ENCODE results near the gene DTX1.
"Not testable (repeated sequence)": the region's sequence is repeated elsewhere in the genome, so short reads cannot be mapped to it uniquely, and the experiment has no call there.

DTX1 gene

DNA sequence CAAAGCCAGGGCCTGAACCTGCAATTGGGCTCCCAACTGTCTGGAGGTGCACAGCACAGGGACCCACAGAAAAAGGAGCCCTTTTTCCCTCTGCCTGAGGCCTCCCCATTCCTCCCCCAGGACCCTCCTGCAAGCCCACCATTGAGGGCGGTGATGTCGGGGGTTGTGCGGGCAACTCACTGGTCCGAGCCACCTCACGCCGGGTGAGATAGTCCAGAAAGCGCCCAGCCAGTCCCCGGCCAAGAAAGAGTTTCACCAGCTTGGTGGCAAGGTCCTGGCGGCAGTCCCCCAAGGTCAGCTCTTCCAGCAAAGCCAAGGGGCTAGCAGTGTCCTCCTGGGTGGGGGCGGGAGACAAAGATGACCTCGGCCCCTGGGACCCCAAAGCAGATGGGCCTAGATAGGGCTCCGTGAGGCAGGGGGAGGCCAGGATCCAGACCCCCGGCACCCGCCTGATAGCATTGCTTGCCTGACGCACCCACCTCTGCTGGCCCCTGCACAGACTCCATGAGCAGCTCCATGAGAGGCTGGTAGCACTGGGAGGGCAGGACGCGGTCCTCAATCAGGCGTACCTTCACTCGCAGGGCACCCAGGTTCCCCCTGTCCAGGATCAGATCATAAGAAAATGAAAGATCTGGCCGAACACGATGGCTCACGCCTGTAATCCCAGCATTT lies 59.1 kb downstream of the DTX1 start:
- ChIA-PET CTCF (interaction anchor here (0.9 to 1.7 kb wide), 4 partner anchors 12 to 123 kb away, joined by 3 to 5 read pairs (median 4); no protein-coding TSS in a partner anchor), POLR2A (no interaction called here)
- H3K4me3 ChIP-seq (ENCODE audit: low read depth, low read length) = no peak overlapping the region
- TF ChIP-seq ZNF433 (tag by site-specific recombination; IDR thresholded peaks at IDR 0.05; ENCODE audit: low read depth) = no peak
- TF ChIP-seq ZBTB8A (tag by site-specific recombination; IDR thresholded peaks at IDR 0.05) = no peak
- TF ChIP-seq ZNF747 (tag by site-specific recombination; IDR thresholded peaks at IDR 0.05) = no peak
- H3K9me3 ChIP-seq (ENCODE audit: control insufficient read depth, insufficient read depth, low read depth, low read length) = no peaks in the 10 kb centered on the region
- H3K27ac ChIP-seq (ENCODE audit: extremely low read depth, low read depth, low read length) = no peak overlapping the region
- H3K36me3 ChIP-seq (ENCODE audit: control insufficient read depth in 2 of 2, insufficient read depth in 1 of 2, low read length in 2 of 2) = no peaks in the 10 kb centered on the region
- H3K4me1 ChIP-seq (ENCODE audit: control insufficient read depth, insufficient read depth, low read length) = no peaks in the 10 kb centered on the region

DNA sequence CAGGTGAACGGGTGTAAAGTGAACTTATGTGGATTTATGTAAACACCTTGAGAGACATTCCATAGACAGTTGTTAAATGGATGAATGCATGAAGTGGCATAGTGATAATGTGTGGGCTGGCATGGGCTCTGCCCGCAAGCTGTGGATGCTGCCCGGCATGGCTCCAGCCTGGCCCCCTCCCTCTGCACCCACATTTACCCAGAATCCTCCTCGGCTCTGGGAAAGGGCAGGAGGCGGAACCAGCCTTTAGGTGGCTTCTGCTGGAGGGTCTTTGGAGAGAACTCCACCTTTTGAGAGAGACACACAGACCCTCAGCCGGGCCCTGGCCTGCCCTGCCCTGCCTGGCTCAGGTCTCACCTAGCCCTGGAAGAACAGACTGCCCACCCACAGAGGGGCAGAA lies 60.3 kb downstream of the DTX1 start:
- POLR2A ChIA-PET = no interaction called here
- H3K36me3 ChIP-seq (ENCODE audit: control insufficient read depth in 2 of 2, insufficient read depth in 1 of 2, low read length in 2 of 2) = no peaks in the 10 kb centered on the region
- TF ChIP-seq ZNF23 (tag by site-specific recombination; IDR thresholded peaks at IDR 0.05; ENCODE audit: borderline replicate concordance) (no peak), ZNF416 (tag by site-specific recombination; IDR thresholded peaks at IDR 0.05) (no peak), SETDB1 (IDR thresholded peaks at IDR 0.05; ENCODE audit: insufficient read length, low read length) (no peak), ZNF692 (tag by site-specific recombination; IDR thresholded peaks at IDR 0.05) (no peak), ZNF768 (tag by site-specific recombination; IDR thresholded peaks at IDR 0.05) (no peak), ZNF610 (tag by site-specific recombination; IDR thresholded peaks at IDR 0.05; ENCODE audit: borderline replicate concordance) (no peak), ZNF510 (tag by site-specific recombination; IDR thresholded peaks at IDR 0.05; ENCODE audit: insufficient replicate concordance) (no peak), ZBTB49 (tag by site-specific recombination; IDR thresholded peaks at IDR 0.05; ENCODE audit: low read depth) (no peak)
- TF ChIP-seq, protein P1, sequence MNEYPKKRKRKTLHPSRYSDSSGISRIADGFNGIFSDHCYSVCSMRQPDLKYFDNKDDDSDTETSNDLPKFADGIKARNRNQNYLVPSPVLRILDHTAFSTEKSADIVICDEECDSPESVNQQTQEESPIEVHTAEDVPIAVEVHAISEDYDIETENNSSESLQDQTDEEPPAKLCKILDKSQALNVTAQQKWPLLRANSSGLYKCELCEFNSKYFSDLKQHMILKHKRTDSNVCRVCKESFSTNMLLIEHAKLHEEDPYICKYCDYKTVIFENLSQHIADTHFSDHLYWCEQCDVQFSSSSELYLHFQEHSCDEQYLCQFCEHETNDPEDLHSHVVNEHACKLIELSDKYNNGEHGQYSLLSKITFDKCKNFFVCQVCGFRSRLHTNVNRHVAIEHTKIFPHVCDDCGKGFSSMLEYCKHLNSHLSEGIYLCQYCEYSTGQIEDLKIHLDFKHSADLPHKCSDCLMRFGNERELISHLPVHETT (tag by site-specific recombination; IDR thresholded peaks at IDR 0.05) = no peak

GRCh38 chr12:113117684-113118083 lies 61.2 kb downstream of the DTX1 start:
- CTCF ChIA-PET = interaction anchor here (0.6 to 1.4 kb wide), 2 partner anchors 20 to 125 kb away, joined by 3 to 5 read pairs; no protein-coding TSS in a partner anchor
- not testable (repeated sequence) for H3K9me3 ChIP-seq (ENCODE audit: control insufficient read depth, insufficient read depth, low read depth, low read length); H3K4me3 ChIP-seq (ENCODE audit: low read depth, low read length); H3K4me1 ChIP-seq (ENCODE audit: control insufficient read depth, insufficient read depth, low read length); H3K27ac ChIP-seq (ENCODE audit: extremely low read depth, low read depth, low read length); H3K36me3 ChIP-seq (ENCODE audit: control insufficient read depth in 2 of 2, insufficient read depth in 1 of 2, low read length in 2 of 2)
- POLR2A ChIA-PET = interaction anchor here (0.6 kb wide), 1 partner anchor 405 kb away, joined by 3 read pairs; no protein-coding TSS in a partner anchor

More for the DNA sequence above, 60.3 kb downstream of the DTX1 start:
- H3K9me3 ChIP-seq (ENCODE audit: control insufficient read depth, insufficient read depth, low read depth, low read length) = no peaks in the 10 kb centered on the region
- CTCF ChIA-PET = interaction anchor here (0.6 to 1.4 kb wide), 2 partner anchors 36 to 124 kb away, joined by 3 to 5 read pairs; no protein-coding TSS in a partner anchor
- no peak overlapping the region for H3K4me3 ChIP-seq (ENCODE audit: low read depth, low read length)
- no peaks in the 10 kb centered on the region for H3K4me1 ChIP-seq (ENCODE audit: control insufficient read depth, insufficient read depth, low read length)
- H3K27ac ChIP-seq (ENCODE audit: extremely low read depth, low read depth, low read length) = no peak overlapping the region

Data from HEK293 (cell line).